Measurements from ENCODE around the gene JUND. TPM values are rescaled to one million over a fixed set of nuclear protein-coding genes. Genes with fewer than 3 reads are reported as not detected.

Gene JUND
- total RNA-seq, 1 donor from 2014 or later: 176 TPM

- Mint-ChIP-seq H3K4me1 (ENCODE audit: low read depth) (peaks cover 14% of the 10 kb centered on the region), H3K36me3 (ENCODE audit: low read depth) (no peaks in the 10 kb centered on the region), H3K27ac (ENCODE audit: unreplicated experiment) (no peak overlapping the region), H3K4me3 (ENCODE audit: unreplicated experiment) (no peak overlapping the region), H3K27me3 (ENCODE audit: low read depth) (no peaks in the 10 kb centered on the region), H3K9me3 (ENCODE audit: low read depth) (no peaks in the 10 kb centered on the region)
- DNase-seq (ENCODE audit: low spot score): no peak
- TF ChIP-seq CTCF (IDR thresholded peaks at IDR 0.05): no peak
These were observed 36.8 kb upstream of the JUND start for GRCh38 chr19:18317961-18318800.

GRCh38 chr19:18313398-18313797 lies 32.0 kb upstream of the JUND start:
- Mint-ChIP-seq H3K9me3 (ENCODE audit: low read depth) (no peaks in the 10 kb centered on the region), H3K36me3 (ENCODE audit: low read depth) (no peaks in the 10 kb centered on the region), H3K4me1 (ENCODE audit: low read depth) (no peaks in the 10 kb centered on the region), H3K27ac (ENCODE audit: unreplicated experiment) (no peak overlapping the region), H3K4me3 (ENCODE audit: unreplicated experiment) (no peak overlapping the region), H3K27me3 (ENCODE audit: low read depth) (no peaks in the 10 kb centered on the region)
- DNase-seq (ENCODE audit: low spot score): no peak
- no peak for TF ChIP-seq CTCF (IDR thresholded peaks at IDR 0.05)

GRCh38 chr19:18312092-18312534 lies 30.7 kb upstream of the JUND start:
- Mint-ChIP-seq H3K4me1 (ENCODE audit: low read depth) (peaks cover 6% of the 10 kb centered on the region), H3K36me3 (ENCODE audit: low read depth) (no peaks in the 10 kb centered on the region), H3K9me3 (ENCODE audit: low read depth) (no peaks in the 10 kb centered on the region), H3K4me3 (ENCODE audit: unreplicated experiment) (no peak overlapping the region), H3K27ac (ENCODE audit: unreplicated experiment) (no peak overlapping the region), H3K27me3 (ENCODE audit: low read depth) (no peaks in the 10 kb centered on the region)
- no peak for TF ChIP-seq CTCF (IDR thresholded peaks at IDR 0.05)
- no peak for DNase-seq (ENCODE audit: low spot score)

GRCh38 chr19:18311502-18312091 lies 30.2 kb upstream of the JUND start:
- Mint-ChIP-seq H3K27ac (ENCODE audit: unreplicated experiment) (no peak overlapping the region), H3K36me3 (ENCODE audit: low read depth) (no peaks in the 10 kb centered on the region), H3K4me1 (ENCODE audit: low read depth) (peaks cover 11% of the 10 kb centered on the region), H3K27me3 (ENCODE audit: low read depth) (no peaks in the 10 kb centered on the region), H3K4me3 (ENCODE audit: unreplicated experiment) (no peak overlapping the region), H3K9me3 (ENCODE audit: low read depth) (no peaks in the 10 kb centered on the region)
- TF ChIP-seq CTCF (IDR thresholded peaks at IDR 0.05): no peak
- no peak for DNase-seq (ENCODE audit: low spot score)

GRCh38 chr19:18310966-18311365 lies 29.5 kb upstream of the JUND start:
- H3K9me3 Mint-ChIP-seq (ENCODE audit: low read depth): no peaks in the 10 kb centered on the region
- H3K27me3 Mint-ChIP-seq (ENCODE audit: low read depth): no peaks in the 10 kb centered on the region
- no peaks in the 10 kb centered on the region for H3K36me3 Mint-ChIP-seq (ENCODE audit: low read depth)
- no peak overlapping the region for H3K4me3 Mint-ChIP-seq (ENCODE audit: unreplicated experiment)
- no peak for TF ChIP-seq CTCF (IDR thresholded peaks at IDR 0.05)
- DNase-seq (ENCODE audit: low spot score): no peak
- H3K27ac Mint-ChIP-seq (ENCODE audit: unreplicated experiment): no peak overlapping the region
- H3K4me1 Mint-ChIP-seq (ENCODE audit: low read depth): peaks cover 17% of the 10 kb centered on the region

All from chondrocyte (in vitro differentiated cells).